Left cardiac atrium (tissue), 4 donors: Measurements from ENCODE around the gene KIDINS220. TPM values are rescaled to one million over a fixed set of nuclear protein-coding genes. Genes with fewer than 3 reads are reported as not detected.

Experiments
- ATAC-seq, 2 donors: fragments of 200-7000 bp; cut with Tn5 transposase; one replicate each; pipeline ENCODE4 v1.9.1; 2020; ENCODE audit warnings: mild to moderate bottlenecking in 2 of 2, moderate library complexity in 2 of 2
- DNase-seq: peaks from one replicate; pipeline ENCODE4 v3.0.0-alpha.2; 2020
- intact Hi-C, 2 donors: fragments of 100-400 bp; cut with DNase I; formaldehyde crosslinking; loops; one replicate each; pipeline versions ENCODE4 v1.14.1 to v1.15.1; 2022 to 2023
- total RNA-seq, 2 donors: library from RNA; stranded (reverse); fragmentation: NEBNext Ultra II Directional; extraction: Animal tissue kit (Norgen Biotek cat#: 25700); gene quantifications; one replicate each; pipeline ENCODE4 v1.2.1, GENCODE V29; 2021
- donor health status: DM: no; HTN: yes; CAD: no.
- donor health status: DM: no; HTN: yes; CAD: no; lungs with severe emphysema.
- donor health status: DM: yes; HTN: yes; CAD: no.
- donor health status: Dilated cardiomyopathy.

KIDINS220 gene
- total RNA-seq, 2 donors from 2014 or later, result 34.2 to 36.6 TPM

DNA sequence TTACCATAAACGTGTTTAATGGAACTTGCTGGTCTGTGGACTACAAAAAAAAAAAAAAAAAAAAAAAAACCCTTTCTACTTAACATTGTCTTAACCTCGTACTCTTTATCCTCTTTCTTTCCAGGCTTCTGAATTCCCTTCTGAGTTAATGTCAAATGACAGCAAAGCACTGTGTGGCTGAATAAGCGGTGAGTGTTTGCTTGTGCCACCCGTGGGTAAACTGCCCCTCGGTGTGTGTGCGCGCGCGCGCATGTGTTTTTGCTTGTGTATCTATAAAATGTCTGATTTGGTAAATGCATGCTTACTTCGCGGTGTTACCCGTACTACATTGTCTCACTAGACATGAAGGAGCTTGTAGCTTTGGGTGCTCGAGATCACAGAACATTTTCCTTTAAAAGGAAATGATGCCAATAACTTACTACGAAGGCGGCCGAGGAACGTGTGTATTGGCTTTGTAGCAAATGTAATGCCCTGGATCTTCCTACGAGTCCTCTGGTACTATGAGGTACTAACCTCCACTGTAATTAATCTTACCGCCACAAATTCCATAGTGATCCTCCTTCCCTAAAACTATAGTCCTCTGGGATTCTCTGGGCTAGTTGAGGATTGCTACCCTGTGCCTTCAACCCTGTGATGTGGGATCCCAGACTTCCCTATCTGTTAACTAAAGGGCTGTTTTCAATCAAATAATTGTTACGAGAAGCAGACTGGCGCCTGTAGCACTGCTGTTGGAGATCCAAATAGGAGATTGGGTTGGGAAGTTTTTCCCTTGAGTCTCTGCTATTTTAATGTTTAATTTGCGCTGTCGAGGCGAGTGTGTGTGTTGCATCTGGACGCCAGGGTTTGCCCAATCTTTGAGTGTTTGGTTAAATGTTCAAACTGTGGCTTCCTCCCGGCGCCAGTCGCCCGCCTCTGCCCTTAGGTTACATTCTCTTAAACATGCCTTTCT, 154.4 kb downstream of the KIDINS220 start:
- peak; percentile 60 for DNase-seq
- no peak for ATAC-seq
- intact Hi-C loops, result loop anchor here (5.0 to 10.0 kb wide), 3 partner anchors 248 to 681 kb away; no protein-coding TSS in a partner anchor

DNA sequence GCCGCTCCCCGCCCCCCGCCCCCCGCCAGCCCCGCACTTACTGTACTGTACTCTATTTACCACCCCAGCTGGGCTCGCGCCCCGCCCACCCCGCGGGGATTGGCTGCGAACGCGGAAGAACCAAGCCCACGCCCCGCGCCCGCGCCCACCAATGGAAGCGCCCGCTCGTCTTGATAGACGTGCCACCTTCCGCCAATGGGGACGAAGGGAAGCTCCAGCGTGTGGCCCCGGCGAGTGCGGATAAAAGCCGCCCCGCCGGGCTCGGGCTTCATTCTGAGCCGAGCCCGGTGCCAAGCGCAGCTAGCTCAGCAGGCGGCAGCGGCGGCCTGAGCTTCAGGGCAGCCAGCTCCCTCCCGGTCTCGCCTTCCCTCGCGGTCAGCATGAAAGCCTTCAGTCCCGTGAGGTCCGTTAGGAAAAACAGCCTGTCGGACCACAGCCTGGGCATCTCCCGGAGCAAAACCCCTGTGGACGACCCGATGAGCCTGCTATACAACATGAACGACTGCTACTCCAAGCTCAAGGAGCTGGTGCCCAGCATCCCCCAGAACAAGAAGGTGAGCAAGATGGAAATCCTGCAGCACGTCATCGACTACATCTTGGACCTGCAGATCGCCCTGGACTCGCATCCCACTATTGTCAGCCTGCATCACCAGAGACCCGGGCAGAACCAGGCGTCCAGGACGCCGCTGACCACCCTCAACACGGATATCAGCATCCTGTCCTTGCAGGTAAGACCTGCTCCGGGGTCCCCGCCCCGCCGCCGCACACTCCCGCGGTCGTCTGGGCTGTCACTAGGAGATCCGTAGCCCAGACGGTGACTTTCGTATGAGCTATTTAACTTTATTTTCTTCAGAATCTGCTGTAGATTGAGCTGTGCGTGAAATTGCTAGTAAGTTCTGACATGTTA, 155.4 kb downstream of the KIDINS220 start, which contains the start of gene ID2:
Gene ID2 (plus strand): TSS at position 271 of the 907 bp plus-strand sequence. CDS start 110 bp downstream, at position 381.
- peak; percentile 67 to 72 for ATAC-seq
- intact Hi-C loops, result loop anchor here (5.0 to 10.0 kb wide), 3 partner anchors 247 to 680 kb away; no protein-coding TSS in a partner anchor
- DNase-seq, result peak; percentile 100

DNA sequence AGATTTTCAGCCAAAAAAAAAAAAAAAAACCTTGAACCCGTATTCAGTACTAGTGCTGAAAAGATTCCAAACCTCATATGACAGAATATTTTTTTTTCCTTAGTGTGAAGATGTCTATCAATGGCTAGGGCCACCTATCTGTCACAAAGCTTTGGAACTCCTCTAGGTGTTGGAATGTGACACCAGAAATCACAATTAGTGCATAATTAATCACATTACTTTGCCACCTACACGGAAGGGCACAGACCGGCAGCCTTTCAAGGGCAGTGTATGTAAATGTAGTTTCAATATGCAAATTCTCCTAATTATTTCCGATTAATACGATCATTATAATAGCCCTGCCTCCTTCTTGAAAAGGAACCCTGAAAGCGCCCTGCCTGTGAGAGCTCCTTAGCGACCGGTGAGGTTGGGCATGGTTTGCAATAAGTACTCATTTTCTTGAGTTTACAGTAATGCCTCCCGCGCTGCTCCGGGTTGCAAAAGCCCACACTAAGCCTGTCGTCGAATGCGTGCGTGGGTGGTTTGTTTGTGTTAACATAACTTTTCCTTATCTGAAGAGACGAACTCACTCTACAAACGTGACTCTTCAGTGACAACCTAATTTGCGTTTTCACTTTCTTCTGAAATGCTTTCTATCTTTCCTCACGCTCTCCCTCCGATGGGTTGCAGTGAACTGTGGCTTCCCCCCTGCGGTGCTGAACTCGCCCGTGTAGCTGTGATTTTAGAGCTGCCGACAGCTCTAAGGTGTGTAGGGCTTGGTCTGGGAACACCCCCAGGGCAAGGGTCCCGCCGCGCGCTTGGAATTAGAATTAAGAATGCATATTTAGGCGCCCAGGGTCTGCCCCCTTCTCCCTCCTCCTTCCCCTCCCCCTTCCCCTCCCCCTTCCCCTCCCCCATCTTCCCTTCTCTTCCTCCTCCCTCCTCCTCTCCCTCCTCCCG, 156.3 kb downstream of the KIDINS220 start:
- intact Hi-C loops, result loop anchor here (5.0 to 10.0 kb wide), 3 partner anchors 246 to 679 kb away; no protein-coding TSS in a partner anchor
- peak; percentile 74 for DNase-seq
- no peak for ATAC-seq

DNA sequence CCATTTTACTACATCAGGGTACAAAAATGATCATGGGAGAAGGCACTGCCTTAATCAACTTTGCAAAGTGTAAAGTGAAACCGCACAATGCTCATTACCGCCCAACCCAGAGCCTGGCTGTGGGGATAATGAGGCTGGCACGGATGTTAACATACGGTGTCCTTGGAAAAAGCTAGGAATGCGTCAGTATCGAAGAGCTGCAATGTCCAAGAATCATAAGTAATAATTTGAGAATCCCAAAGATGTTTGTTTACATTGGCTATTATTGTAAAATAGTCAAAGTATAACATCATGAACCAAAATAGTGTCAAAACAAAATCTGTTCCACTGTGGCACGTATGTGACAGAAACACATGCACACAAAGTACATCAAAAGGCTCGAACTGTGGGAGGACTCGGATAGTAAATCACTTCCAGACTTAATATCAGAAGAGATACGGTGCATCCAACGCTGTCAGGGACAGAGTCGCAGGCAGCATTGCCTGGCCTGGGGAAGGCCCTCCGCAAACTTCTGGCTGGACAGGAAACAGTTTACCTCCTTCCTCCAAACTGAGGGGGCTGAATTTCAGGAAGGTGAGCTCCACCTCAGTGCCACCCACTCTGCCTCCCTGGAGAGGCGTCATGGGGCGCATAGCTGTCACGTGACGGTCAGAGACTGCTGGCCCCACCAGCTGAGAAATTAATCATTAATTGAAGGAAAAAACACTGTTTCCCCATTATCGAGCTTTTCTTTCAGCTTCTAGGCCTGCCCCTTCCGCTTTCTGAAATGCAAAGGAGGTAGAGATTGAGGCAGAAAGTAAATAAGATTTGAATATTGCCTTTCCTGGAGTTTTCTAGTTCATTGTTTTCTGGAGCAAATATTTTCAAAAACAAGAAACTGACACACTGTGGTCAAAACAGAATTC, 157.3 kb downstream of the KIDINS220 start:
- no peak for ATAC-seq
- DNase-seq, result no peak
- intact Hi-C loops, result loop anchor here (5.0 to 10.0 kb wide), 3 partner anchors 245 to 678 kb away; no protein-coding TSS in a partner anchor

DNA sequence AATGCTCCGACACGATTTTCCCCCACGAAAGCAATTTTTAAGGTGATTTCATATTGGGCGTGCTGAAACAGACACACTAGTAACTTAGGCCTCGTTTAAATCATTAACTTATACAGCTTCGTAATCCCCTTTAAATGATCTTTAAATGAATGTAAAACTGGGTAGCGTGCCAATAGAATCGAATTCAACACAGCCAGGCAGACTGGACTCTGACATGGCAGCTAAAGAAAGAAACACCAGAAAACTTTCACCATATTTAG, 157.9 kb downstream of the KIDINS220 start:
- no peak for ATAC-seq
- DNase-seq, result no peak
- intact Hi-C loops, result no loop called here

Other genes with a start within 250 kb of the KIDINS220 start
- gene ID2, start 155.6 kb downstream of the KIDINS220 start, total RNA-seq, result 10 to 100 TPM; 47.5 to 68.2 TPM
- gene MBOAT2, start 166.1 kb upstream of the KIDINS220 start, total RNA-seq, result 1 to 10 TPM; 6.7 to 8.8 TPM